ENCODE data around the gene ZNF488.

DNA sequence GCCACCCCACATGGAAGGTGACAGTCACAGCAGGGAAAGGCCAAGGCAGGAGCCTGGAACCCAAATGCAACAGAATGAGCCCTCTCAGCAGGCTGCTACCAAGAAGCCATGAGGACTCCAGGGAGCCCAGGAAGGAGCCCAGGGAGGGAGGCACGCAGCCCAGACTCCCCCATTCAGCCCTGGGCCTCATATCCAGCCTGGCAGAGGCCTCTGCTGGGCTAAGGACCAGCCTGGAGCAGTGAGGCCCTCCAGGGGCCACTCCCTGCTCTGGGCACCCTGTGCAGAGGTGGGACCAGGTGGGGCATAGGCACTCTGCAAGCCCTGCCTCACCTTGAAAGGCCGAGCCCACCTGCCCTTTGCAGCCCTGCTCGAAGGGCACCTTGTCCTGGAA is 25.8 kb upstream of the ZNF488 start:
- no peak for TF ChIP-seq POLR2A (IDR thresholded peaks at IDR 0.05)
- TF ChIP-seq, protein P1, sequence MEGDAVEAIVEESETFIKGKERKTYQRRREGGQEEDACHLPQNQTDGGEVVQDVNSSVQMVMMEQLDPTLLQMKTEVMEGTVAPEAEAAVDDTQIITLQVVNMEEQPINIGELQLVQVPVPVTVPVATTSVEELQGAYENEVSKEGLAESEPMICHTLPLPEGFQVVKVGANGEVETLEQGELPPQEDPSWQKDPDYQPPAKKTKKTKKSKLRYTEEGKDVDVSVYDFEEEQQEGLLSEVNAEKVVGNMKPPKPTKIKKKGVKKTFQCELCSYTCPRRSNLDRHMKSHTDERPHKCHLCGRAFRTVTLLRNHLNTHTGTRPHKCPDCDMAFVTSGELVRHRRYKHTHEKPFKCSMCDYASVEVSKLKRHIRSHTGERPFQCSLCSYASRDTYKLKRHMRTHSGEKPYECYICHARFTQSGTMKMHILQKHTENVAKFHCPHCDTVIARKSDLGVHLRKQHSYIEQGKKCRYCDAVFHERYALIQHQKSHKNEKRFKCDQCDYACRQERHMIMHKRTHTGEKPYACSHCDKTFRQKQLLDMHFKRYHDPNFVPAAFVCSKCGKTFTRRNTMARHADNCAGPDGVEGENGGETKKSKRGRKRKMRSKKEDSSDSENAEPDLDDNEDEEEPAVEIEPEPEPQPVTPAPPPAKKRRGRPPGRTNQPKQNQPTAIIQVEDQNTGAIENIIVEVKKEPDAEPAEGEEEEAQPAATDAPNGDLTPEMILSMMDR (IDR thresholded peaks at IDR 0.05) = no peak
- no peak for TF ChIP-seq EP300 (IDR thresholded peaks at IDR 0.05)

All from ovary (tissue), 3 donors.